HG02938 (cell line): ENCODE results near the gene PHF20.
"Not testable (repeated sequence)": the region's sequence is repeated elsewhere in the genome, so short reads cannot be mapped to it uniquely, and the experiment has no call there.

Source experiments
- ATAC-seq: cut with Tn5 transposase; IDR thresholded peaks from one replicate; pipeline ENCODE4 v1.9.1; 2021; ENCODE audit warnings: mild to moderate bottlenecking, moderate library complexity; ENCODE audit not compliant: unreplicated experiment

Gene PHF20

DNA sequence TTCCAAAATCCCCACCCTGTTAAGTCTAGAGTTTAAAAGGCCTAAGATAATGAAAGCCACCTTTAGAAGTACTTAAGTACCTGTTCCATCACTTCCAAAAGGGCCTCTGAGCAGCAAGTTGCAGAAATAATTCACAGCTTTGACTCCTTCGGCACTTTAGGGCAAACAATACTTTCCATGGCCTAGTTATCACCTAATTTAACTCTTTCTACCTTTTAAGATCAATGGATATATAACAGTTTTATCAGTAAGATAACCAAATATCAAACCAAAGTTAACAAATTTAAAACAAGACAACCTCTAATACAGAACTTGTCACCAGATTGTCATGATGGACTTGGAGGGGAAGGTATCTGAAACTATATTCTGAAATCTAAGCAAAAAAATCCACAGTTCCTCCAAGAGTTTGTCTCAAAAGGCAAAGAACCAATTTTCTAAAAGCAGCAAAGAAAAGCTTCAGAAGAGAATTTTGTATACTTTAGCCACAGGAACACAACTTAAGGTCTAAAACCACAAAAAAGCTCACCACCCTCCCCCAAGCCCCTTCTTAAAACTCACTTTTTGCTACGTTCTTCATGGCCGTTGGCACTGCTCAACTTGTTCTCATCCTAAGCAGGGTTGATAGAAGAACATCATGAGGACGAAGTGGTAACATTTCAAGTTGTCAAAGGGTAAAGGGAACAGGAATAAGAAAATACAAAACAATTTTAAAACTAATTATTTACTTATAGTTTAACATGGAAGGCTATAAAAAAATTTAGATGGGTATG is 33.2 kb upstream of the PHF20 start:
- ATAC-seq: no peak

DNA sequence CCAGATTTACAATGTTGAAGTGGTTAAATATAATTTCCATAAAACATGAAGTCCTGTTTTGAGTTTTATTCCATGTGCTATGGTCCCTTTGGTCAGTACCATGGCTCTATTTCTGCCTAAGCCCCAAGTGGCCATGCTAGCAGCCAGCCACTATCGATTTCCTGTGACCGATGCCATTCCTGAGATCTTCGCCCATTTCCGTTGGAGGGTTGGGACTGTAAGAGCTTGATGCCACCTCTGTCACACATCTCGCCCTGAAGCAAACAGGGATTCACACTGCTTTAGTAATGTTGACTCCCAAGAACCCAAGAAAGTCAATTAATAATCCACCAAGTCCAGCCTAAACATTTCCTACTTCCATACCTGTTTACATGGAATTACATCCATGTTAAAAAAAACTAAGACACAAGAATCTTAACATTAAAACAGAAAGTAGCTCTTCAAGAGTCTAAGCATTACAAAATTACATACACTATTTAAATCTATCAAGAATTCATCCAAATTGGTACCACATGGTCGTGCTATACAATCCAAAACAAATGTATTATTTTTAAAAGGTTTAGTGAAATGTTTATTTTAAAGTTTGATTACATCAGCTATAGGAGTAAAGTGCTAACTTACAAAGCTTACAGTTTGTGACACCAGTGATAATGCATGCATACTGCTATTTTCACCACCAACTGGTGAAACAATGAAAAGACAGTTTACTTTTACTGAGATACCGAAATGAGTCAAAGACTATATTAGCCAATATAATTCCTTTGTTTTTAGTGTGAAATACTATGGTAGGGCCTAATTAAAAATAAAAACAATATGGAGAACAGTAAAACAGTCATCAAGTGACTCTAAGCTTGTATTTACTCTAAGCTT is 32.3 kb upstream of the PHF20 start:
- ATAC-seq: no peak

DNA sequence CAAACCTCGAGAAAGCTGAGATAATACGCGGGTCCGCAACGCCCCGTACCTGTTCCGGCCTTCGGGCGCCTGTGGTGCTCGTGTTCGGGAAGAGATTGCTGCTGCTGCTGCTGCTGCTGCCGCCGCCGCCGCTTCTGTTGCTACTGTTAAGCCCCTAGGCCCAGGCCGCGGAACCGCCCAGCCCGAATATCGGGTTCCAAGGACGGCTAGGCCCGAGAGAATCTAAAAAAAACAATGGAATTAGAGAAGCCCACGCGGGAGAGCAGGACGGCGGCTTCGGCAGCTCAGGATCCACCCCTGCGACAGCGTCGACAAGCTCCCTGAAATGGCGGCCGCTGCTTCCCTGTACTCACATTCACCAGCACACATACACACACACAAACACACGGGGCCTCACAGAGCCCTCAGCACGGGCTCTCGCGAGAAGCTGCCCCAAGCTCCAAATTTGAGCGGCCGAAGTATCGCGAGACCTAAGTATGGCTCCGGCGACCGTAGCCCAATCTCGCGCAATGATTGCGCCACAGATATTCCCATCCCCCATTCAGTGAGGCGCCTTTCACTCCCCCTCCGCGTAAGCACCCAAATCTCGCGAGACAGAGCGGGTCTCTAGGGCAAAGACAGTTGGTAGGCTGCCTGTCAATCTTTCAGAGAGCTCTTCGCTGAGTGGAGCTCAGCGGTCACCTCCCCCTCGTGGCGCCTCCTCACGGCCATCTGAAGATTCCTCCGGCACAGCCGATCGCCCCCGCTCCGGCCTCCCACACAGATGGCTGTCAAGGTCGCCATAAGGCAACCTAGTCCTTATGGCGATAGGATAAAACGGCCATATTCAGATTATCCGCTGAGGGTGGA is 29.7 kb upstream of the PHF20 start, which contains the start of gene RBM39:
RBM39 (minus strand) TSS at position 369 of the 849 bp plus-strand sequence. CDS start 1,386 bp downstream, outside the sequence.
- peak; percentile 84 for ATAC-seq

DNA sequence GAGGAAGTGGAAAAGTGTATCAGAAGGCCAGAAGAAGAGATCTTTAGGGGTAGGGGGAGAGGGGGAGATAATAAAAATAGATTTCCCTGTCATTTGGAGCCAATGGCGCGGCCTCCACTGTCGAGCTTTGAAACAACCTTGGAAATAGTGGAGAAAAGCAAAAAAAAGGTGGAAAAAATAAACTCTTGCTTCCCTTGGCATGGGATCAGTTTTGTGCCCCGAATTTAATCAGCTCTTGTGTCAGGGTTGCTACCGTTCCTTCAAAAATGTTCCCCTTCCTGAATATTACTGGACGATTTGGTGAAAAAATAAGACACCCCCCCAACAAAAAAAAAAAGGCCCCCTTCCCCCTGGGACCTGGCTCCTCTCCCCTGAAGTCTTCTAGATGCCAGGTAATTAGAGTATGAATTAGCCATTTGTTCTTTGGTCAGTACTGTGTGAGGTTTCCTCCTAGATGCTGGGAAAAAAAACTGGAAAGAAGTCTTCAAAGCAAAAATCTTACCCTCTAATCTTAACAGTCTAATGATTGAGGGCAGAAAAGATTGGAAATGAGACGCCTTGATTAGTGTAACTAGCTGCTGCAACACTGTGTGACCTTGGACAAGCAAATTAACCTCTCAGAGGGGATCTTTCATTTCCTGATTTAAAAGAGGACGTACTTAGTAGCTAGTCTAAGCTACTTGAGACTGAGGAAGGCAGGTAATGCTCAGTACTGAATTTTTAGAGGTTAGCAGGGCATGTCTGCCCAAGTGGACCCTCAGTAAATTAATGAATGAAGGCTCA is 28.9 kb upstream of the PHF20 start:
- no peak for ATAC-seq

DNA sequence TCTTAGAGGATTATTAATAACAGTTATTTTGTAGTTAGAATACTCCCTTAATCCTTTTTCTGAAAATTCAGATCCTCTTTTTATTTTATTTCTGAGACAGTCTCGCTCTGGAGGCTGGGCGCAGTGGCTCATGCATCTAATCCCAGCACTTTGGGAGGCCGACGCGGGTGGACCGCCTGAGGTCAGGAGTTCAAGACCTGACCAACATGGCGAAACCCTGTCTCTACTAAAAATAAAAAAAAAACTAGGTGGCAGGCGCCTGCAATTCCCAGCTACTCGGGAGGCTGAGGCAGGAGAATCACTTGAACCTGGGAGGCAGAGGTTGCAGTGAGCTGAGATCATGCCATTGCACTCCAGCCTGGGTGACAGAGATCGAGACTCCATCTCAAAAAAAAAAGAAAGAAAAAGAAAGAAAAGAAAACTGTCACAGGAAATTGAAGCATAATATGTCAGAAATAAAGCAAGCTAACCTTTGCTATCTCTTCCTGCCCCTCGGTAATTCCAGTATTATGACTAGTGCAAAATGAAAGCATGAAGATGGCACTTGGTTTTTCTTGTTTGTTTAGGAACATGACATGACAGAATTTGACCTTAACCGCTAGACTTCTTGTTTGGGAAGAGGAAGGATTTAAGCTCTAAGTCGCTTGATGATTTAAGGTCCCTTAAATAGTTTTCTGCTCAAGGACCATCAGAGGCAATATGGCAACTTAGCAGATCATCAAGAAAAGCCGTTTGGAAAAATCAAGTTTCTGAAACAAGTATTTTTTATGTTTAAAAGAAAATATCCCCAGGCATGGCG is 27.9 kb upstream of the PHF20 start:
- no peak for ATAC-seq

DNA sequence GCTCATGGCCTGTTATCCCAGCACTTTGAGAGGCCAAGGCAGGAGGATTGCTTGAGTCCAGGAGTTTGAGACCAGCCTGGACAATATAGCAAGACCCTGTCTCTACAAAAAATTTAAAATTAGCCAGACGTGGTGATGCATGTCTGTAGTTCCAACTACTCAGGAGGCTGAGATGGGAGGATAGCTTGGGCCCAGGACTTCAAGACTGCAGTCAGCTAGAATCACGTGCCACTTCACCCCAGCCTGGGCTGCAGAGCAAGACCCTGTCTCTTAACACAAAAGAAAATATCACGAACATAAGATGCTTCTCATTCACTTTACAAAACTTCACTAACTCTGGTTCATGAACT is 27.3 kb upstream of the PHF20 start:
- ATAC-seq: not testable (repeated sequence)

DNA sequence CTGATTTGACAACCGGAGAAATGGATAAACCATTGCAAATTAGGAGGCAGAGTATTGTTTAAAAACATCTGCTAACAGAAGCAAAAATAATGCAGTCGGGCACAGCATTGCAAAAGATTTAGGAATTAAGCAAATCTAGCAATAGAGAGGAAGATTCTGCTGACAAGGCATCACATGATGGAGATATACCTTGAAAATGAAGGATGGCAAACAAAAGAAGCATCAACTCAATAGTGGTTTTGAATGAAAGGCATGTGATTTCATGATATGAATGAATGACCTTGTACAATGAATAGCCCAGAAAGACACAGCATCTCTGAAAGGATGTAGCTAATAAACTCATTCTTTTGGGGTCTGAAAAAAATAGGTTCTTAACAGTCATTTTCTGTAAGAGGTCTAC is 21.2 kb upstream of the PHF20 start:
- no peak for ATAC-seq

DNA sequence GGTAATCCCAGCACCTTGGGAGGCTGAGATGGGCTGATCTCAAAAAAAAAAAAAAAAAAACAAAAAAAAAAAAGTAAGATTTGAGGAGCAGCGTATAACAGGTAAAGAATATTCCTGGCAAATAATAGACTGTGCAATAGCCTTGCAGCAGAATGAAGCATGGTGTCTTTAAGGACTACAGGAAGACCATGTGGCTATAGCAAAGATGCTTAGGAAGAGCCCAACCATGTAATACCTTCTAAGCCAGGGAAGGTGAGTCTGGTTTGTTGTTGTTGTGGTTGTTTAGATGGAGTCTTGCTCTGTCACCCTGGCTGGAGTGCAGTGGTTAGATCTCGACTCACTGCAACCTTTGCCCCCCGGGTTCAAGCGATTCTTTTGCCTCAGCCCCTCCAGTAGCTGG is 15.4 kb upstream of the PHF20 start:
- no peak for ATAC-seq

DNA sequence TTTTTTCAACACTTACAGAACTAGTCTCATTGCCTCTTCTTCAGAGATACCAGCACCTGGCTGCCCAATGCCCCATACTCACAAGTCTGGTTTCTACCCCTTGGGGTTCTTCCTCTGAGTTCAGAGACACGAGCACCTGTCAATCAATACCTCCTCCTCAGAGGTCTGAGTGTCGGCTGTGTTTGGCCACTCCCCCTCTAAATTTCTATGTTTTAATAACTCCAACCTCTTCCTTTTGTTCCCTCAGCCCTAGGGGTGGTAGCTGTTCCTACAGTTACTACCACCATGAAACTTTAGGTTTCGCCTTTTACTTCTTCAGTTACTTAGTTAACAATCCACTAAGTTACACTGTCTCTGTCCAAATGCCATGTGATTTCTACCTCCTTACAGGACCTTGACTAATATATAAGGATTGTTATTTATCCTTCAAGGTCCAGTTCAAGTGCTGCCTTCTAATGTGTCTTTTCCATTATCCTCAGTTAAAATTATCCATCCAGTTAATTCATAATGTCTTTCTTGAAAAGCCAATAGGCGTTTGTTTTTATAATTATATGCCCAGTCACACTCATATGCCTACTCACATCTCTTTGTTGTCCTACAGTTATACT is 14.6 kb upstream of the PHF20 start:
- no peak for ATAC-seq

DNA sequence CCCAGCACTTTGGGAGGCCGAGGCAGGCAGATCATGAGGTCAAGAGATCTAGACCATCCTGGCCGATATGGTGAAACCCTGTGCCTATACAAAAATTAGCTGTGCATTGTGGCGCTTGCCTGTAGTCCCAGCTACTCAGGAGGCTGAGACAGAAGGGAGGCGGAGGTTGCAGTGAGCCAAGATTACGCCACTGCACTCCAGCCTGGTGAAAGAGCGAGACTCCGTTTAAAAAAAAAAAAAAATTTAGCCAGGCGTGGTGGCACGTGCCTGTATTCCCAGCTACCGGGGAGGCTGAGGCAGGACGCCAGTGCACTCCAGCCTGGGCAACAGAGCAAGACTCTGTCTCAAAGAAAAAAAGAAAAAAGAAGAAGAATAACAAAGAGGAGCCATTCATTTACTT is 10.3 kb upstream of the PHF20 start:
- not testable (repeated sequence) for ATAC-seq

DNA sequence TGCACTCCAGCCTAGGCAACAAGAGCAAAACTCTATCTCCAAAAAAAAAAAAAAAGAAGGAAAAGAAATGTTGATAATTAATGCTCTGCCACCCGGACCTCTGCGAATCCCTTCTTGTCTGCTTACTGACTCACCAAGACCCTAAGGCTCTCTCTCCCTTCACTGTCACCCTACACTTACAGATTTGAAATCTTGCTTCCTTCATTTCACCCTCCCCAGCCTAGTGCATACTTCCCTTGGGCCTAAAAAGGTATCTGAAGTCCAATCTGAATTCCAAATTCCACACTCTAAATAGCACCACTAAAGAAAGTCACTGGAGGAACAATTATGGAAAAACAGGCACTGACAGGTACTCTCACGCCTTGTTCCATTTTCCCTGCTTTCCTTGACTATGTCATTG is 9.4 kb upstream of the PHF20 start:
- no peak for ATAC-seq

DNA sequence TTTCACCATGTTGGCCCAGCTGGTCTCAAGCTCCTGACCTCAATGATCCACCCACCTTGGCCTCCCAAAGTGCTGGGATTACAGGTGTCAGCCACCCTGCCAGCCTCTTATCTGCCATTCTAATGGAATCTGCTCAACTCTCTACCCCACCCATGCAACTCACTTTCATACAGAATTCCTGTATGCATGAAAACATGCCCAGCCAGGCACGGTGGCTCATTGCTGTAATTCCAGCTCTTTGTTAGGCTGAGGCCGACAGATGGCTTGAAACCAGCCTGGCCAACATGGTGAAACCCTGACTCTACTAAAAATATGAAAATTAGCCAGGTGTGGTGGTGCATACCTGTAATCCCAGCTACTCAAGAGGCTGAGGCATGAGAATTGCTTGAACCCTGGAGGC is 6.9 kb upstream of the PHF20 start:
- not testable (repeated sequence) for ATAC-seq

DNA sequence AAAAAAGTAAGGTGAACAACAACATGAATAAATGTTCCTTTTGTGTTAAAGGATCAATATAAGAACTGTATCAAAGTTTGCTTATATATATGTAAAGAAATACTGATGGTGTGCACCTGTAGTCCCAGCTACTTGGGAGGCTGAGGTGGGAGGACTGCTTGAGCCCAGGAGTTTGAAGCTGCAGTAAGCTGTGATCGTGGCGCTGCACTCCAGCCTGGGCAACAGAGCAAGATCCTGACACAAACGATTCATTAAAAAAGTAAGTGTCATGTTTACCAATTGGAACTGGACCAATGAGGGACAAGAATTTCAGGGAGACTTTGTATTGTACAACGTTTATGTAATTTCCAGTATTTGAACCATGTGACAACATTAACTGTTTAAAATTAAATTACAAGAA is 5.0 kb upstream of the PHF20 start:
- no peak for ATAC-seq

DNA sequence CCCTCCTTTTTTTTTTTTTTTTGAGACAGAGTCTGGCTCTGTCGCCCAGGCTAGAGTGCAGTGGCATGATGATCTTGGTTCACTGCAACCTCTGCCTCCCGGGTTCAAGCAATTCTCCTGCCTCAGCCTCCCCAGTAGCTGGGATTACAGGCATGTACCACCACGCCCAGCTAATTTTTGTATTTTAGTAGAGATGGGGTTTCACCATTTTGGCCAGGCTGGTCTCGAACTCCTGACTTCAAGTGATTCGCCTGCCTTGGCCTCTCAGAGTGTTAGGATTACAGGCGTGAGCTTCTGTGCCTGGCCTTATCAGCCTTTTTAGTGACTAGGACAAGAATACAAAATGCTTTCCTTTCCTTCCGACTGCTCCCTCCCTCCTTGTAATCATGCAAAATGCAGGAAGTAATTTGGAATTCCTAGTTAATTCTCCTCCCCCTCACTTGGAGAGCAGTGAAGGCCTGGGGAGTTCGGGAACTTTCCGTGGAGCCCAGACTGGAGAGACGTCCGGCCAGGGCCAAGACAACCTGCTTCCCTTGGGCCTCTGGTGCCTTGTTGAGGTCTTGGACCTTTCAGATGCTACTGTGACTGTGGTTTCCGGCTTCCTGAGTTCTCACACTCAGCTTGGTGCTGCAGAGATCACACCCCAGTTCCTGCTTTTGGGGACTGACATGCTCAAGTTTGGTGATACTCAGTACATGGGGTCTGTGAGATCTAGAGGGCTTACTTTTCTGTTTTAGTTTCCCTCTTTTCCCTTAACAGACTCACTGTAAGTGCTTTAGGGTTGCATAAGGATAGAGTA is 3.9 kb upstream of the PHF20 start:
- ATAC-seq: no peak

DNA sequence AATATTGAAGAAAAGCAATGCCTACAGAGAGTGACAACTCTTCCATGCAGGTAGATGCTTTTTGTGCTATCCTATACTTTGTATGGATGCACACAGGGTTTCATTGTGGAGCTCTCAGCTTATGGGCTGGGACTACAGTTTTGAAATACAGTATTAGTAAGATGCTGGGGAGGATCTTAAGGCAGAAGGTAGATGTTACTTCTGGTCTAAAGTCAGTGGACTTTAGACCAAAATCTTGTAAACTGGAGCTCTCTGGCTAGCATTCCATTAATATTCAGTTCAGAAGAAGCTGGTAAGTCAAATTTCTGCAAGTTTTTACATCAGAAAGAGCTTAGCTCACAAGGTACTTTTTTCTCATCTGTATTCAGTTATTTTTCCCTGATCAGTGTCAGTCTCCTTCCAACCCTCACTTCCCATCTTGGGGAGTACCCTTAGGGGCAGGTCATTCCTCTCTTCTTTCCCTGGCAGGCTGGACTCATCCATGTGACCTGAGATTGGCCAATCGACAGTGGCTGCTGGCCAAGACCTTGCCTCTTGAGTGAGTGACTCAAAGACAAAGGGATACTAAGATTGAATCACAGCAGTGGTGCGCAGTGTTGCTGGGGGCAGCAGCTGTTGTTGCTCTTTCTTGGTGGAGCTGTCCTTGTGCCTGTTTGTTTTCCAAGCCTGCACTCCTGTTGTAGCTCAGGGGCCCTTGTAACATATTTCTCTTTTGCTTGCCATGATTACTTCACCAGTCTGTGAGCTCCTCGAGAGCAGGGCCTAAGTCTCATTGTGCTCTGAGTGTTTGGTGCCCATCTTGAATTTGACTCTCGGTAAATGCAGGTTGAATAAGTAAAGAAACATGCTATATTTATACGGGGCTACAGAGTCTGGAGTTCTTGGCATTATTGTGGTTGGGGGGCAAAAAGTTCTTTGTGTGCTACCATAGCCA is 2.8 kb upstream of the PHF20 start:
- ATAC-seq: no peak

DNA sequence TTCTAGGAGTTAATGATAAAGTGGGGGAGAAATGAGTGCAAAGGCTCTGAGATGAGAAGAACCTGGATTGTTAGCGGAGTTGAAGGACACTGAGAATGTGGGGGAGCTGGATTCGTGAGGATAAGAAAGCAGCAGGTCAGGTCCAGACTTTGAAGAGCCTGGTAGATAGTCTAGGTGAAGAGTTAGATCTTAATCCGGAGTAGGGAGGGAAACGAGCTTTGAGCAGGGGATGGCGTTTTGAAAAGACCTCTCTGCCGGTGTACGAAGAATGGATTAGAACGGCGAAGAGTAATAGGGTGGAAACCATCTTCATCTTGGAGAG is 487 bp upstream of the PHF20 start:
- no peak for ATAC-seq

DNA sequence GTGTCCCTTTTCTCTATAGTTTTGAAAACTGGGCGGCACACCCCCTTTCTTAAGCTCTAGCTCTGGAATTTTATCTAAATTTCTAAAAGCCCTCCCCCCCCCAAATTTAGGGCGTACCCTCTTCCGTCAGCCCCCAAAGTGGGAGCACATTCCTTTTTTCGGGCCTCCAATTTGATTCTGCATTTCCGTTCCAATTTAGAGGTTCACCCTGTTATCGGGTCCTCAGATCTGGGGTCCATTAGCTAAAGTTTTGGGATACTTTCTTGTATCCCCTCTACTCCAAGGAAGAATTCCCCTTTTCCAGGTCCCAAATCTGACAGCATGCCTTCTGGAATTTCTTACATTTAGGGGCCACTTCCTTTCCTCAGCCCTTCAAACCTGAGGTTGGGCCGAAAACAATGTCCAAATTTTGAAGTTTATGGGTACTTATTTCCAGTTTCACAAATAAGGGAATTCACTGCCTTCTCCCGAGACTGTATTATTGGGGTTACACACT is 796 bp downstream of the PHF20 start:
- no peak for ATAC-seq
